ENCODE results near the gene IL6.
"Not testable (repeated sequence)": the region's sequence is repeated elsewhere in the genome, so short reads cannot be mapped to it uniquely, and the experiment has no call there.

The IL6 gene

GRCh38 chr7:22704722-22705121 lies 22.3 kb upstream of the IL6 start:
- DNase-seq, result not testable (repeated sequence)

GRCh38 chr7:22705874-22706273 lies 21.1 kb upstream of the IL6 start:
- DNase-seq, result not testable (repeated sequence)

GRCh38 chr7:22707026-22707691 lies 19.8 kb upstream of the IL6 start:
- DNase-seq, result not testable (repeated sequence)

GRCh38 chr7:22708214-22708613 lies 18.8 kb upstream of the IL6 start:
- DNase-seq, result not testable (repeated sequence)

GRCh38 chr7:22708677-22709061 lies 18.3 kb upstream of the IL6 start:
- not testable (repeated sequence) for DNase-seq

- not testable (repeated sequence) for DNase-seq
Measured at GRCh38 chr7:22709062-22709829, 17.8 kb upstream of the IL6 start.

GRCh38 chr7:22709857-22710256 lies 17.1 kb upstream of the IL6 start:
- DNase-seq, result no peak

GRCh38 chr7:22712999-22713398 lies 14.0 kb upstream of the IL6 start:
- no peak for DNase-seq

GRCh38 chr7:22713463-22713862 lies 13.5 kb upstream of the IL6 start:
- DNase-seq, result no peak

- no peak for DNase-seq
Measured at GRCh38 chr7:22715969-22716368, 11.0 kb upstream of the IL6 start.

GRCh38 chr7:22717760-22718159 lies 9.2 kb upstream of the IL6 start:
- no peak for DNase-seq

GRCh38 chr7:22718200-22718711 lies 8.7 kb upstream of the IL6 start:
- no peak for DNase-seq

- DNase-seq, result no peak
Measured at GRCh38 chr7:22718911-22719420, 8.0 kb upstream of the IL6 start.

- DNase-seq, result no peak
Measured at GRCh38 chr7:22720791-22721786, 5.9 kb upstream of the IL6 start.

- no peak for DNase-seq
Measured at GRCh38 chr7:22722536-22723180, 4.3 kb upstream of the IL6 start.

- DNase-seq, result peak; percentile 32
Measured at GRCh38 chr7:22723181-22723601, 3.8 kb upstream of the IL6 start.

GRCh38 chr7:22723637-22724036 lies 3.4 kb upstream of the IL6 start:
- DNase-seq, result no peak

- no peak for DNase-seq
Measured at GRCh38 chr7:22724861-22725260, 2.1 kb upstream of the IL6 start.

GRCh38 chr7:22725585-22725984 lies 1.4 kb upstream of the IL6 start:
- no peak for DNase-seq

GRCh38 chr7:22726345-22726906 lies 574 bp upstream of the IL6 start:
- peak; percentile 17 for DNase-seq

- no peak for DNase-seq
Measured at GRCh38 chr7:22727714-22728035, 675 bp downstream of the IL6 start.

GRCh38 chr7:22728401-22729029 lies 1.5 kb downstream of the IL6 start:
- no peak for DNase-seq
